NT2/D1 (cell line): ENCODE results near the gene CRX.
"Not testable (repeated sequence)": the region's sequence is repeated elsewhere in the genome, so short reads cannot be mapped to it uniquely, and the experiment has no call there.

ENCODE experiments used
- DNase-seq: peaks from one replicate; pipeline ENCODE4 v3.0.0-alpha.2; 2011; ENCODE audit warnings: low read depth, low spot score
- H3K27me3 ChIP-seq: 2 replicates; pipeline ENCODE4 v1.6.0; 2011; ENCODE audit warnings: mild to moderate bottlenecking; ENCODE audit not compliant: insufficient read length, insufficient read depth
- H3K36me3 ChIP-seq: 2 replicates; pipeline ENCODE4 v1.6.1; 2011; ENCODE audit warnings: mild to moderate bottlenecking, low read length, mixed read lengths; ENCODE audit not compliant: insufficient read depth, insufficient read length
- H3K4me1 ChIP-seq: 2 replicates; pipeline ENCODE4 v1.5.1; 2011; ENCODE audit not compliant: insufficient read depth, insufficient read length
- H3K4me3 ChIP-seq: 2 replicates; pipeline ENCODE4 v1.5.1; 2011; ENCODE audit warnings: low read depth; ENCODE audit not compliant: insufficient read length
- H3K9ac ChIP-seq: 2 replicates; pipeline ENCODE4 v1.6.0; 2011; ENCODE audit warnings: low read depth; ENCODE audit not compliant: insufficient read length
- H3K9me3 ChIP-seq: 2 replicates; pipeline ENCODE4 v1.5.1; 2011; ENCODE audit warnings: mild to moderate bottlenecking, low read length; ENCODE audit not compliant: insufficient read depth
- SUZ12 ChIP-seq: IDR thresholded peaks from 2 replicates; pipeline ENCODE4 v1.6.1; 2011; ENCODE audit not compliant: insufficient read length, insufficient read depth; ENCODE audit errors: extremely low read depth
- YY1 ChIP-seq: IDR thresholded peaks from 2 replicates; pipeline ENCODE4 v1.6.1; 2011; ENCODE audit not compliant: insufficient read length, insufficient read depth
- ZNF274 ChIP-seq: IDR thresholded peaks from 2 replicates; pipeline ENCODE4 v1.6.1; 2011; ENCODE audit warnings: mild to moderate bottlenecking, low read depth, low read length

The CRX gene

GRCh38 chr19:47797996-47798903 lies 23.5 kb upstream of the CRX start:
- TF ChIP-seq SUZ12: no peak
- no peak for TF ChIP-seq YY1
- no peak for TF ChIP-seq ZNF274
- no peaks in the 10 kb centered on the region for H3K36me3 ChIP-seq

GRCh38 chr19:47798904-47799266 lies 22.9 kb upstream of the CRX start:
- H3K4me3 ChIP-seq: no peak overlapping the region
- H3K9me3 ChIP-seq: no peaks in the 10 kb centered on the region
- DNase-seq: no peak
- no peaks in the 10 kb centered on the region for H3K27me3 ChIP-seq
- H3K4me1 ChIP-seq: no peaks in the 10 kb centered on the region
- no peak overlapping the region for H3K9ac ChIP-seq
- TF ChIP-seq ZNF274 (no peak), YY1 (no peak), SUZ12 (no peak)
- H3K36me3 ChIP-seq: no peaks in the 10 kb centered on the region

More at GRCh38 chr19:47797996-47798903, 23.5 kb upstream of the CRX start:
- Histone ChIP-seq H3K27me3 (no peaks in the 10 kb centered on the region), H3K9ac (no peak overlapping the region), H3K4me1 (no peaks in the 10 kb centered on the region), H3K4me3 (no peak overlapping the region), H3K9me3 (no peaks in the 10 kb centered on the region)
- no peak for DNase-seq

- H3K27me3 ChIP-seq: no peaks in the 10 kb centered on the region
- no peak overlapping the region for H3K4me3 ChIP-seq
- no peaks in the 10 kb centered on the region for H3K4me1 ChIP-seq
- TF ChIP-seq ZNF274 (no peak), YY1 (no peak), SUZ12 (no peak)
- no peak for DNase-seq
- H3K9me3 ChIP-seq: no peaks in the 10 kb centered on the region
- no peaks in the 10 kb centered on the region for H3K36me3 ChIP-seq
- no peak overlapping the region for H3K9ac ChIP-seq
Observed at GRCh38 chr19:47801270-47801669, 20.5 kb upstream of the CRX start.

GRCh38 chr19:47802521-47803043 lies 19.2 kb upstream of the CRX start:
- no peaks in the 10 kb centered on the region for H3K36me3 ChIP-seq
- DNase-seq: no peak
- H3K9ac ChIP-seq: no peak overlapping the region
- no peaks in the 10 kb centered on the region for H3K9me3 ChIP-seq
- no peaks in the 10 kb centered on the region for H3K4me1 ChIP-seq
- H3K4me3 ChIP-seq: no peak overlapping the region
- no peaks in the 10 kb centered on the region for H3K27me3 ChIP-seq
- no peak for TF ChIP-seq SUZ12
- no peak for TF ChIP-seq ZNF274
- TF ChIP-seq YY1: no peak

- not testable (repeated sequence) for H3K4me3 ChIP-seq, DNase-seq, H3K27me3 ChIP-seq, H3K4me1 ChIP-seq, H3K9ac ChIP-seq, H3K9me3 ChIP-seq, H3K36me3 ChIP-seq
Observed at GRCh38 chr19:47803148-47803547, 18.6 kb upstream of the CRX start.

- not testable (repeated sequence) for H3K4me1 ChIP-seq, H3K4me3 ChIP-seq, H3K36me3 ChIP-seq, H3K9me3 ChIP-seq, H3K27me3 ChIP-seq, DNase-seq, H3K9ac ChIP-seq
Observed at GRCh38 chr19:47803671-47804070, 18.1 kb upstream of the CRX start.

GRCh38 chr19:47804451-47804850 lies 17.3 kb upstream of the CRX start, which contains the start of gene TPRX1:
TPRX1 (minus strand) TSS chr19:47804551; CDS start chr19:47804539, 12 bp downstream.
- not testable (repeated sequence) for H3K4me3 ChIP-seq, H3K36me3 ChIP-seq, DNase-seq, H3K9me3 ChIP-seq, H3K9ac ChIP-seq, H3K4me1 ChIP-seq, H3K27me3 ChIP-seq

GRCh38 chr19:47805313-47805712 lies 16.4 kb upstream of the CRX start:
- TF ChIP-seq ZNF274 (no peak), YY1 (no peak), SUZ12 (no peak)
- Histone ChIP-seq H3K27me3 (no peaks in the 10 kb centered on the region), H3K36me3 (no peaks in the 10 kb centered on the region), H3K9me3 (no peaks in the 10 kb centered on the region), H3K4me3 (no peak overlapping the region), H3K4me1 (no peaks in the 10 kb centered on the region), H3K9ac (no peak overlapping the region)
- no peak for DNase-seq
